A549 (cell line): ENCODE measurements around the gene ABLIM3.

Experiments used
- CEBPB ChIP-seq, 2 experiments: fragments of >200 bp in 1 of 2; sonication (Bioruptor Twin) in 1 of 2; formaldehyde crosslinking in 1 of 2; IDR thresholded peaks; 2 replicates each; pipeline ENCODE4 v1.6.1; 2012 to 2016
- CTCF ChIP-seq: fragments of >200 bp; sonication (Bioruptor Twin); formaldehyde crosslinking; IDR thresholded peaks from 3 replicates; pipeline ENCODE4 v1.5.1; 2016
- EP300 ChIP-seq, 2 experiments: fragments of >200 bp; sonication (Bioruptor Twin); formaldehyde crosslinking; IDR thresholded peaks; 2 replicates in 1 of 2; 3 replicates in 1 of 2; pipeline ENCODE4 v1.6.1; 2016 to 2017
- ESRRA ChIP-seq: fragments of 150-350 bp; IDR thresholded peaks from 2 replicates; pipeline ENCODE4 v1.6.1; 2014; ENCODE audit warnings: mild to moderate bottlenecking, low read length, borderline replicate concordance
- FOXS1 ChIP-seq: fragments of 250-450 bp; sonication (Bioruptor Pico); IDR thresholded peaks from 2 replicates; pipeline ENCODE4 v1.5.0; 2020; ENCODE audit warnings: mild to moderate bottlenecking, moderate library complexity
- HDAC2 ChIP-seq: fragments of 200-600 bp; sonication (generic); IDR thresholded peaks from 2 replicates; pipeline ENCODE4 v1.6.1; 2016
- MAZ ChIP-seq: fragments of 150-350 bp; IDR thresholded peaks from 2 replicates; pipeline ENCODE4 v1.6.1; 2014; ENCODE audit warnings: antibody characterized with exemption, low read depth, low read length, borderline replicate concordance
- NPAS2 ChIP-seq: fragments of 250-450 bp; sonication (Bioruptor Pico); IDR thresholded peaks from 2 replicates; pipeline ENCODE4 v1.8.0; 2022; ENCODE audit warnings: mild to moderate bottlenecking, moderate library complexity, borderline replicate concordance
- POLR2A ChIP-seq: IDR thresholded peaks from 2 replicates; pipeline ENCODE4 v1.6.1; 2012; ENCODE audit warnings: mild to moderate bottlenecking, low read length
- REST ChIP-seq: fragments of 200-600 bp; sonication (generic); IDR thresholded peaks from 2 replicates; pipeline ENCODE4 v1.6.1; 2016; ENCODE audit warnings: antibody characterized with exemption, mild to moderate bottlenecking, moderate library complexity

- TF ChIP-seq CEBPB (IDR thresholded peaks at IDR 0.05) (no peak), POLR2A (no peak), HDAC2 (no peak), REST (no peak), CTCF (no peak), MAZ (no peak), FOXS1 (no peak), EP300 (IDR thresholded peaks at IDR 0.05) (no peak), ESRRA (no peak), NPAS2 (CRISPR knock-in tag) (no peak)
Measured at GRCh38 chr5:149217096-149217802, 76.0 kb downstream of the ABLIM3 start.
